Brain microvascular endothelial cell (primary cell): ENCODE data around the gene IKBKG.
"Not testable (repeated sequence)": the region's sequence is repeated elsewhere in the genome, so short reads cannot be mapped to it uniquely, and the experiment has no call there.

ENCODE experiments used
- DNase-seq: peaks from one replicate; pipeline ENCODE4 v3.0.0-alpha.2; 2020
- H3K27ac ChIP-seq: fragments of 250-450 bp; sonication (Bioruptor Pico); 2 replicates; pipeline ENCODE4 v1.5.1; 2020; ENCODE audit warnings: mild to moderate bottlenecking, moderate library complexity
- H3K27me3 ChIP-seq: fragments of 250-450 bp; sonication (Bioruptor Pico); replicated peaks from 2 replicates; pipeline ENCODE4 v1.5.1; 2020; ENCODE audit warnings: mild to moderate bottlenecking
- H3K36me3 ChIP-seq: fragments of 250-450 bp; sonication (Bioruptor Pico); replicated peaks from 2 replicates; pipeline ENCODE4 v1.5.1; 2020; ENCODE audit warnings: mild to moderate bottlenecking
- H3K4me3 ChIP-seq: 2 replicates; pipeline ENCODE4 v1.5.1; 2011; ENCODE audit warnings: low read depth, mild to moderate bottlenecking, control low read depth, low read length, moderate library complexity
- CTCF ChIP-seq: IDR thresholded peaks from 2 replicates; pipeline ENCODE4 v1.5.1; 2011; ENCODE audit warnings: low read depth, mild to moderate bottlenecking, moderate library complexity, low read length, control low read depth, inconsistent platforms; ENCODE audit errors: missing control alignments
- in situ Hi-C: cut with HindIII; loops from 2 replicates; pipeline ENCODE4 v1.10.0; 2017; ENCODE audit warnings: low sequenced_read_pairs, low pct_ligation_motif_present

The IKBKG gene

GRCh38 chrX:154532690-154533089 lies 14.7 kb upstream of the IKBKG start:
- in situ Hi-C loops, result no loop called here
- no peak for TF ChIP-seq CTCF
- Histone ChIP-seq H3K36me3 (peaks cover 9% of the 10 kb centered on the region), H3K4me3 (no peak overlapping the region), H3K27ac (no peak overlapping the region), H3K27me3 (no peaks in the 10 kb centered on the region)
- no peak for DNase-seq

GRCh38 chrX:154534526-154535322 lies 12.7 kb upstream of the IKBKG start:
- peak; percentile 63 for DNase-seq
- peaks cover 9% of the 10 kb centered on the region for H3K36me3 ChIP-seq
- H3K27ac ChIP-seq, result no peak overlapping the region
- peak; percentile 97 for TF ChIP-seq CTCF
- no peak overlapping the region for H3K4me3 ChIP-seq
- in situ Hi-C loops, result no loop called here
- H3K27me3 ChIP-seq, result no peaks in the 10 kb centered on the region

GRCh38 chrX:154535892-154536291 lies 11.5 kb upstream of the IKBKG start:
- H3K36me3 ChIP-seq, result peaks cover 9% of the 10 kb centered on the region
- H3K27ac ChIP-seq, result no peak overlapping the region

GRCh38 chrX:154539077-154539476 lies 8.3 kb upstream of the IKBKG start:
- Histone ChIP-seq H3K27me3 (no peaks in the 10 kb centered on the region), H3K4me3 (no peak overlapping the region), H3K36me3 (peaks cover under 1% of the 10 kb centered on the region), H3K27ac (no peak overlapping the region)
- no peak for TF ChIP-seq CTCF
- no peak for DNase-seq
- in situ Hi-C loops, result no loop called here

More at GRCh38 chrX:154535892-154536291, 11.5 kb upstream of the IKBKG start:
- in situ Hi-C loops, result no loop called here
- TF ChIP-seq CTCF, result no peak
- no peak for DNase-seq
- no peak overlapping the region for H3K4me3 ChIP-seq
- no peaks in the 10 kb centered on the region for H3K27me3 ChIP-seq

- H3K27me3 ChIP-seq, H3K36me3 ChIP-seq, in situ Hi-C loops, H3K27ac ChIP-seq, H3K4me3 ChIP-seq, DNase-seq: not testable (repeated sequence)
Observed at GRCh38 chrX:154540365-154540764, 7.1 kb upstream of the IKBKG start.

GRCh38 chrX:154540897-154541535 lies 6.4 kb upstream of the IKBKG start:
- TF ChIP-seq CTCF, result no peak
- no peak for DNase-seq
- H3K4me3 ChIP-seq, result no peak overlapping the region
- H3K27ac ChIP-seq, result peak overlapping the region; percentile 77
- in situ Hi-C loops, result no loop called here
- no peaks in the 10 kb centered on the region for H3K36me3 ChIP-seq
- no peaks in the 10 kb centered on the region for H3K27me3 ChIP-seq
